Coronary artery (tissue), 2 donors: Measurements from ENCODE around the gene NFKBIL1.
"Not testable (repeated sequence)": the region's sequence is repeated elsewhere in the genome, so short reads cannot be mapped to it uniquely, and the experiment has no call there.

Source experiments
- DNase-seq: peaks from one replicate; pipeline ENCODE4 v3.0.0-alpha.2; 2017; ENCODE audit warnings: low spot score
- H3K27ac ChIP-seq, 2 donors: fragments of 200-600 bp; sonication (generic); one replicate each; pipeline ENCODE4 v1.5.1; 2016 to 2019
- H3K4me3 ChIP-seq: fragments of 200-600 bp; sonication (generic); 2 replicates; pipeline ENCODE4 v1.5.1; 2016; ENCODE audit warnings: mild to moderate bottlenecking, moderate library complexity
- TF ChIP-seq, protein P1 (sequence below): fragments of 200-600 bp; sonication (generic); IDR thresholded peaks from one replicate; pipeline ENCODE4 v1.5.1; 2019; ENCODE audit warnings: antibody characterized with exemption

NFKBIL1 gene

DNA sequence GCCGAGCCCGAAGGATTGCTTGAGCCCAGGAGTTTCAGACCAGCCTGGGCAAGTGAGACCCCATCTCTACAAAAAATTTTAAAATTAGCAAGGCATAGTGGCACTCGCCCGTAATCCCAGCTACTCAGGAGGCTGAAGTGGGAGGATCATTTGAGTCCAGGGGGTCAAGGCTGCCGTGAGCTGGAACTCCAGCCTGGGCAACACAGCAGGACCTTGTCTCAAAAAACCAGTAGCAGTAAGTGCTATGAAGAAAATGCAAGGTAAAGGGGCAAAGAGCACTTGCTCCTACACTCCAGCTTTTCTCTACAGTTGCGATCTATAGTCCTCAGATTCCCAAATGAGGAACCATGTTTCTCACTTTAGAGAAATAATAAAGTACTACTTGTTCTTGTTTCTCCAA is 3.8 kb upstream of the NFKBIL1 start:
- TF ChIP-seq, protein P1, sequence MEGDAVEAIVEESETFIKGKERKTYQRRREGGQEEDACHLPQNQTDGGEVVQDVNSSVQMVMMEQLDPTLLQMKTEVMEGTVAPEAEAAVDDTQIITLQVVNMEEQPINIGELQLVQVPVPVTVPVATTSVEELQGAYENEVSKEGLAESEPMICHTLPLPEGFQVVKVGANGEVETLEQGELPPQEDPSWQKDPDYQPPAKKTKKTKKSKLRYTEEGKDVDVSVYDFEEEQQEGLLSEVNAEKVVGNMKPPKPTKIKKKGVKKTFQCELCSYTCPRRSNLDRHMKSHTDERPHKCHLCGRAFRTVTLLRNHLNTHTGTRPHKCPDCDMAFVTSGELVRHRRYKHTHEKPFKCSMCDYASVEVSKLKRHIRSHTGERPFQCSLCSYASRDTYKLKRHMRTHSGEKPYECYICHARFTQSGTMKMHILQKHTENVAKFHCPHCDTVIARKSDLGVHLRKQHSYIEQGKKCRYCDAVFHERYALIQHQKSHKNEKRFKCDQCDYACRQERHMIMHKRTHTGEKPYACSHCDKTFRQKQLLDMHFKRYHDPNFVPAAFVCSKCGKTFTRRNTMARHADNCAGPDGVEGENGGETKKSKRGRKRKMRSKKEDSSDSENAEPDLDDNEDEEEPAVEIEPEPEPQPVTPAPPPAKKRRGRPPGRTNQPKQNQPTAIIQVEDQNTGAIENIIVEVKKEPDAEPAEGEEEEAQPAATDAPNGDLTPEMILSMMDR, result no peak
- H3K27ac ChIP-seq, result no peak overlapping the region
- H3K4me3 ChIP-seq, result no peak overlapping the region
- no peak for DNase-seq

DNA sequence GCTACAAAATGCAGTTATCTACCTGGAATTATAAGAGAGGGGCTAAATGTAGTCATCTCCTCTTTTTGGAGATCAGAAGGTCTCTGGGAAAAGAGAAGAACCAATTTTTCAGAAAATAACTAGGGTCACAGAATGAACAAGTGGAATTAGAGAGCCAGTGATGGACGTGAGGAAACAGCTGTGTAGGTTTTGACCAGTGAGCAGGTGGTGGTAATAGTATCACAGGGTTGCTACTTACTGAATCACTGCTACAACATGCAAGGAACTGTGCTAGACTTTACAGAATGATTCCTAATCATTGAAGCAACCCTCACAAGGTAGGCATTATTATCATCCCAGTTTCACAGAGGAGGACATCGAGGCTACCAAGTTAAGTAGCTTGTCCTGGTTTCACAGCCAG is 2.7 kb upstream of the NFKBIL1 start:
- no peak for DNase-seq
- TF ChIP-seq, protein P1, result no peak
- Histone ChIP-seq H3K4me3 (no peak overlapping the region), H3K27ac (no peak overlapping the region)

DNA sequence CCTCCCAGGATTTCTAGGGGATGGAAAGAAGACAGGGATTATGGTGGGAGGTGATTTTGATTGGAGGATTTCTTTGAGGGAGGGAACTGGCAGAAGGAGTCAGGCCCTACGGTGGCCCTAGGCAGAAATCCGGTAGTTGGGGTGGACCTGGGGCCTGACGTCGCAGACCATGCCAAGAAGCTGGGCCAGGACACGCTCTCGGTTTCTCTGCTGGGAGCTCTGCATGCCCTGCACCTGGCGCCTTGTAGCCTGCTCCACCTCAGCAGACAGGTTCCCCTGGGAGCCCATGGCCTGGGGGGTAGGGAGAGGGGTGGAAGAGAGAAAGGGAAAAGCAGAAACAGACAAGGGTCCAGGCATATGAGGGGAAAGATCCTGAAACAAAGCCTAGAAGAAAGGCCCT is 2.1 kb upstream of the NFKBIL1 start:
- TF ChIP-seq, protein P1, result no peak
- Histone ChIP-seq H3K27ac (no peak overlapping the region), H3K4me3 (no peak overlapping the region)
- DNase-seq, result no peak

DNA sequence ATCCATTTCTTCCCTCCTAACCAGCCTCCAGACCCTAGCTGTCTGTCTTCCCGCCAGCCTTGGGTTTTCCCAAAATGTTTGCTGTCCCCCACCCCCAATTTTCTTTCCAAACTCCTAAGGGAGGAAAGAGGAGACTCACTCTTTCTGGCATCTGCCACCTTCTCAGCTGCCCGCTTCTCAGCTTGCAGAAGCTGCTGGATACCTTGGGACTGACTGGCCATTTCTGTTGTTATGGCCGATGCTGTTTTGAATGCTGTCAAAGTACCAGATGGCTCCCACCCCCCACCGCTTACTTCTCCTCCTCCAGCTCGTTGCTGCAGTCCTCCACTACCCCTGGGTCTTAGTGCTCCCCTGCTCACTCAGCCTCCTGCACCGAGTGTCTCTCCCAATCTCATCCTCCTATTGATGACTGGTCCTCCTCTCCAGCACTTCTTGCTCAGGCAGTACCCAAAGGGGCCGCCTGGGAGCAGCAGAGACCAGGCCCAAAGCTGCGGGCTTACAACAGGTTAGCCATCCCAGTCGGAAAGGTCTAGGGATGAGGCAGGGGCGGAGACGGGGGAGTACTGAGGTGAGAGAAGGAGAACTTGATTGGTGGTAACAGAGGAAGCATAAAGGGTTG is 960 bp upstream of the NFKBIL1 start, which contains the start of gene ATP6V1G2:
TSS of gene ATP6V1G2 (minus strand) at position 270 of the 619 bp plus-strand sequence. CDS start at position 221, 49 bp downstream.
- TF ChIP-seq, protein P1, result peak; percentile 97
- peak; percentile 94 for DNase-seq
- peak within 1 kb of the TSS; percentile 65 for H3K4me3 ChIP-seq
- H3K27ac ChIP-seq, result peak within 1 kb of the TSS; percentile 77 to 83

DNA sequence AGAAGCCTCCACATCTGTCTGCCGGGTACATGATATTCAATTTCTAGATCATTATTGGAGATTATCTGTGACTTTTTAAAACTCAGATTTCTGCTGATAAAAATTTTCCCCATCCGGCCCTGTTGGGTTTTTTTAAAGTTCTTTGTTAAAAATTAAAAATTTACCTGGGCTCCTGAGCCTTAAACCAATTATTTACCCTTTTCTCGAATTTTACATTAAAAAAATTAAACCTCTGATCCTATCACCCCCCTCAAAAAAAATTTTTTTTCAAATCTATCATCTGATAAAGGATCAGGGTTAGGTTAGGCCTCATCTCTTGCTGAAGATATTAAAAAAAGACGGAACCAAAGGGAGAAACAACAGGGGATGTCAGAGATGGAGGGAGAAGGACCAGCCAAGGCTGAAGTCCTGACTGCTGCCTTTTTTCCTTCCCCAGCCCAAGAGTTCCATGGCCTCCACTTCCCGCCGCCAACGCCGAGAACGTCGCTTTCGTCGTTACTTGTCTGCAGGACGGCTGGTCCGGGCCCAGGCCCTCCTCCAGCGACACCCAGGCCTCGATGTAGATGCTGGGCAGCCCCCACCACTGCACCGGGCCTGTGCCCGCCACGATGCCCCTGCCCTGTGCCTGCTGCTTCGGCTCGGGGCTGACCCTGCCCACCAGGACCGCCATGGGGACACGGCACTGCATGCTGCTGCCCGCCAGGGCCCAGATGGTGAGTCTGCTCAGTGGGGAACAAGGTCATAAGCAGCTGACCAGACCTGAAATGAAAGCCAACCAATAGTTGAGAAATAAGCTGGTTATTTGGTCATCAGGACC is 527 bp downstream of the NFKBIL1 start:
- TF ChIP-seq, protein P1, result no peak
- H3K4me3 ChIP-seq, result peak overlapping the region; percentile 65
- DNase-seq, result no peak
- H3K27ac ChIP-seq, result peak overlapping the region; percentile 77 to 83

DNA sequence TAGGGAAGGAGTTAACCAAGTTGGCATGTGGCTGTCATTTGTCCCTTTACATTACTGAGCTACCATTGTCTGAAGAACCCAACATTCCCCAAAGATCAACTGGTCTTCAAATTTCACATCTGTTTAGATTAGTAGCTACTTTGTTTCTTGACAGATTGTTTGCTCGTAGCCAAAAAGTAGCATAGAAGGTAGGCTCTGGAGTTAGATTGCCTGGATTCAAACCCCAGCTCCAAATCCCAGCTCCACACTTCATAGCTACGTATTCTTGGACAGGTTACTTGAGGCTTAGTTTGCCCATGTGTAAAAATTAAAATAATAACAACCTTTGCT is 1.1 kb downstream of the NFKBIL1 start:
- TF ChIP-seq, protein P1, result no peak
- Histone ChIP-seq H3K4me3 (peak overlapping the region; percentile 65), H3K27ac (peak overlapping the region; percentile 77 to 83)
- DNase-seq, result no peak

DNA sequence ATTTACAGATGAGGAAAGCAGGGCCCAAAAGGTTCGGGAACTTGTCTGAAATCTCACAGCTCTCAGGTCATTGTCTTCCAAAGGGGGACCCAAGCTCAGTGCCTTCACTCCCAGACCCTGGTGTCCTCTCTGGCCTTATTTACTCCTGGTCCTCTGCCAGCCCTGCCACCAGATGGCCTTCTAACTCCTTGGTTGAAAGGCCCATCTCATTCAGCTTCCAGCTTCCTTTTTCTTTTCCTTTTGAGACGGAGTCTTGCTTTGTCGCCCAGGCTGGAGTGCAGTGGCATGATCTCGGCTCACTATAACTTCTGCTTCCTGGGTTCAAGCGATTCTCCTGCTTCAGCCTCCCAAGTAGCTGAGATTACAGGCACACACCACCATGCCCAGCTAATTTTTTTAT is 4.0 kb downstream of the NFKBIL1 start:
- DNase-seq, H3K4me3 ChIP-seq, H3K27ac ChIP-seq: not testable (repeated sequence)
